HG02588 (cell line): ENCODE results near the gene ACSF3.

Source experiments
- ATAC-seq: cut with Tn5 transposase; IDR thresholded peaks from one replicate; pipeline ENCODE4 v1.9.1; 2021; ENCODE audit warnings: mild to moderate bottlenecking, moderate library complexity; ENCODE audit not compliant: unreplicated experiment

ACSF3 gene

DNA sequence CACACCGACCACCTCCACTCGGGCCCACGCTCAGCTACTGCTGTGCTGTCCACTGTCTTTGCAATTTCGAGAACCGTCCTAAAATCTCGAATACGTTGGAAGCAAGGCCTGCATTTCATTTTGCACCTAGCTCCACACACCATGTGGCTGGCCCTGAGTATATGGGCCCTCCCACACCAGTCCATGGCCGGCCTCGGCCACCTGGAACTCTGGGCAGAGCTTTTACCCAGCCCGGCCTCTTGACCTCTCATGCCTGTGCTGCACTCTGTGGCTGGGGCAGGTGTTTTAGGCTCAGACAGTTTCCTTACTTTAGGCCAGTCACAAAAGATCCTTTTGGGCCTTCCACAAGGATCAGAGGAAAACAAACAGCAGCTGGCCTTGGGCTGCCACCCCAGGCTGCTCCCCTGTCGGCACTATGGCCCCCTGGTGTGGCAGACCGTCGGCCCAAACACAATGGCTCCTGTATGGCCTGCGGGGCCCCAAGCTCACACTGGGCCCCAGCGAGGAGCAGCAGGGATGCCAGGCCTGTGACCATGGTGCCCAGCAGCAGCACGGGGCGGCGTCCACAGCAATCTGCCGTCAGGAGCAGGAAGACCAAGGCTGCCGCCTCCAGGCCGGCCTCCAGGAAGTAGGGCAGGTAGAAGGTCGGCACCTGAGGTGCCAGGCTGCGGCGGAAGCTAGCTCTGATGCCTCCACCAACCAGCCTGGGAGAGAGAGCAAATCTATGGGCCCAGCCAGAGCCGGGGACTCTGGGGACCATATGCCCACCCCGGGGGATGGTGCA is 104.2 kb downstream of the ACSF3 start:
- ATAC-seq: no peak

DNA sequence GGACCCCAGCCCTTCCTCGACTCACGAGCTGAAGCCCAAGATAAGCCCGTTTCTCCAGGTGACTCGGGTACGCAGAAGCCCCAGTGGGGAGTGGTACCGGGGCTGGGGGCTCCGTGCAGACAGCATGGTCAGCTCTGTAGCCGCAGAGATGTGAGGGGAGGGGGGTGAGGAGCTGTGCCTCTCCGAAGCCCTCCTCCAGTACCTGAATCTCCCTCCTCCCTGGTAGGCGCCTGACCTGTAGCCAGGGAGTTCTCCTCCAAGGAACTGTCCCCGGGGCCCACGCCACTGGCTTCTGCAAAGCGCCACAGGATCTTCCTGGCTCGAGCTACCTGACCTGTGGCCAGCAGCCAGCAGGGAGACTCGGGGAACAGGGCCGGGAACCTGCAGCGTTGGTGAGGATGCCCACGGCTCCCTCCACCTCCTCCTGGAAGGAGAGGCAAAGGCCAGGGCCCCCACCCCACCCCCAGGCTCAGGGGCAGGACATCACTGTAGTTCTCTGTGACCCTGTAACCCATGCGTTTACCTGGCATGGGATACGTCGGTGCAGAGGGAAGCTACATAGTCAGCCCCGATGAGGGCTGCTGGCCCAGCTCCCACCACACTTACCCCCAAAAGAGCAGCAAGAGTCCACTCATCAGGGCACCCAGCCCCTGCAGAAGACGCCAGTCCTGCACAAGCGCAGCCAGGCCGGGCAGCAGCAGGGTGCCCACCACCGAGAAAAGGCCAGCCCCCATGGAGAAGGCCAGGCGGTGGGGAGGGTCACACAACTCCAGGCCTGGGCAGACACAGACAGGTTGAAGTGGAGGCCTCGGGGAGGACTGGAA is 105.0 kb downstream of the ACSF3 start:
- ATAC-seq: no peak

DNA sequence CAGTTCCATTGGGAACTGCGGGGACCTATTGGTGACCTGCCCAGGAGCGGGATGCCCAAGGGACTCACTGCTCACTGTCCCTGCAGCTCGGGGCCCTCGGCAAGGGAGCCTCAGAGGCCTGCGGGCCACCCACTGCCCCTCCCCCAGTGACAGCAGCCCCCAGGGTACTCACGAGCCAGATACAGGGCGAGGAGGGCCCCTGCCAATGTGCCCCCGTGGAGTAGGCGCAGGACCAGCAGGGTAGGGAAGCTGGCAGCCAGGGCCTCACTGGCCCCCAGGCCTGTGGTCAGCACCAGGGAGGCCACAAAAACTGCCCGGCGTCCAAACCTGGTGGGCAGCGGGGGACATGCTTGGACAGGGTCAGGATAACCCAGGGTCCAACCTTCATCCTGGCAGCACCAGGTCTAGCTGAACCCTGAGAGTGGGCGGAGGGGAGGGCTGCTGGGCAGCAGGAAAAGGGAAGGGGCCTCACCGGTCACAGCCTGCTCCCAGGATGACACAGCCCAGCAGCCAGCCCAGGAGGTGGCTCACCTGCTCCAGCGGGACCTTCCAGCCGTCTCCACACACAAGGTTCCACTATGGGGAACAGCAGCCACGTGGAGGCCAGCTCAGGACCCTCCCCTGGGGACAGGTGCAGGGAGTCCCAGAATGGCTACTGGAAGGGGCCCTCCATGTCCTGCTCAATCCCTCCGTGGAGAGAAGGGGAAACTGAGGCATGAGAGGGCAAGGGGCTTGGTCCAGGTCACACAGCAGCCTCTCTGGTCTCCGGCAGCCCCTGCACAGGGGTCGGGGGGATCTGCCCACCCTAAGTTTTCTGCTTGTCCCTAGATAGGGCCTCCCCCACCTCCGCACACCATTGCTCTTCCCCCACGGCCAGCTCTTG is 105.8 kb downstream of the ACSF3 start:
- ATAC-seq: no peak

GRCh38 chr16:89200124-89200849 is 106.6 kb downstream of the ACSF3 start, which contains the start of gene SLC22A31:
Gene SLC22A31, minus strand, starts transcription at chr16:89200537. Its CDS starts 36 bp downstream, at chr16:89200501.
- no peak for ATAC-seq

- no peak for ATAC-seq
These were observed 107.3 kb downstream of the ACSF3 start for GRCh38 chr16:89200850-89201411.

DNA sequence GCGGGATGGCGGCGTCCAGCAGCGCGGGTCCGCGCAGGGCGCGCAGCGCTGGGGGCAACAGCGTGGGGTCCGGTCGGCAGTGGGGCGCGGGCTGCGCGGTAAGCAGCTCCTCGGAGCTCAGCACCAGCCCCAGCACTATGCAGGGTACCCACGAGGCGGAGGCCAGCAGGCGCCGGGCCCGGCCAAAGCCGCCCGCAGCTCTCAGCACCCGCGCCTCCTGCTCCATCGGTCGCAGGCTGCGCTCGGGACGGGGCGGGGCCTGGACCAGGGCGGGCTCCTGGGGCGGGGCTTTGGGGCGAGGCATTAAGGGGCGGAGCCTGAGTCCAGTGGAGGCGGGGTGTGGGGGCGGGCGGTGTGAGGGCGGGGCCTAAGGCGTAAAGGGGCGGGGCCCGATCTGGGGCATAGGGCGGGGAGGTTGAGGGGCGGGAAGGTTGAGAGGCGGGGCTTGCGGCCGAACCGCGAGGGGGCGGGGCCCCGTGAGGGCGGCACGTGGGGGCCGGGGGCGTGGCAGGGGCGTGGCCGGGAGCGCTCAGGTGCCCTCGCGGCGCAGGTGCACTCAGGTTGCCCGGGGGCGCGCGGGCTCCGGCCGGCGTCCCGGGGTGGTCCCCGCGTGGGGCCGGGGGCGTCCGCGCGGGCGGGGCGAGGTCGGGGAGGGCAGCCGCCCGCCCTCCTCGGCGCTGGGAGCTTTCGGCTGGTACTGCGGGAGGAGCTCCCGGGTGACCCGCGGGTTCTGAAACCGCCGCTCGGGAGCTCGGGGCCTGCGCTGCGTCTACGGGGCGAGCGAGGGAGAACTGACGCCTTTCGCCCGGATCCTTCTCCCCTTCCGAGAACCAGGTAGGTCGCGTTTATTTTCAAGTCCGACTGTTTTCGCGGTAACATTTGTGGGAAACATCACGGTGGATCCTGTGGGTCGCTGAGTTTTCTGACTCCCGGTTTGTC is 108.1 kb downstream of the ACSF3 start:
- no peak for ATAC-seq

DNA sequence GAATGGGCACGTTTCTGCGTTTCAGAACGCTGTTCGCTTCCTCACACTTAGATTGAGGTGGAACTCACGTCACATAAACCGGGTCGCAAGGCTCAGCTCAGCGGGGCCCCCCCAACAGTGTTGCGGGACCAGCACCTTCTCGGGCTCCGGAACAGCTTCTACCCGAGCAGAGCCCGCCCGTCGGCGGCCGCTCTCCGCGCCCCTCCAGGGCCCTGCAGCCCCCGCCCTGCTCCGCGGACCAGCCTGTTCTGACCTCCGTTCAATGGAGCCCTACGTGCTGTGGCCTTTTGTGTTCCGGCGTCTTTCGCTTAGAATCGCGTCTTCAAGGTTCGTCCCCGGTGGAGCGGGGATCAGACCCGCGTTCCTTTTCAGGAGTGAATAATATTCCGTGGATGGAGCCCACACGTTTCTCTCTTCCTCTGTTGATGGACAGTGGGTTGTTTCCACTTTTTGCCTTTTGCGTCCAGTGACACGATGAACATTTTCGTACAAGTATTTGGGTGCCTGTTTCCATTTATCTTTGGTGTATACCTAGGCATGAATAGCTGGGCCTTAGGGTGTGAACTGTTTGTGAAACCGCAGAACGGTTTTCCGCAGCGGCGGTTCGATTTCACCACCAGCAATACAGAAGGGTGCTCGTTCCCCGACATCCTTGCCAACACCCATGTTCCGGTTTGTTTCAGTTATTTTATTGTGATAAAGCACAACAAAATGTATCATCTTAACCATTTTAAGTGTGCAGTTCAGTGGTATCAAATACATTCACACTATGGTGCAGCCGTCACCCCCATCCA is 109.0 kb downstream of the ACSF3 start:
- no peak for ATAC-seq
